ENCODE results near the gene KLHL7.

DNA sequence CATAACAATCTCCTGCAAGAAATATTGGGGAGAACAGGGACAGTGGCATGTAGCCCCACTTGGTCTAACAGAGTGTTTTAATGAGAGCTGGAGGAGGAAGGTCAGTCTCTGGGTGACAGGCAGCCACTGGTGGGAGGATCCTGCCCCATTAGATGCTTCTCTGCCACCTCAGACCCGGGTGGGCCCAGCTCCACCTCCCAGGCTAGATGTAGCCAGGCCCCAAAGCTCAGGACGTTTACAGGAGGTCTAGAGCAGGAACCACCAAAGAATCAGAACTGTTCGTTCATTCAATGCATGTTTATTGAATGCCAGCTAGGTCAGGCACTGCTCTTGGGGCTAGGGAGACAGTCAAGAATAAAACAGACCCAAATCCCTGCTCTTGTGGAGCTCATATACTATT, 112.6 kb downstream of the KLHL7 start:
- TF ChIP-seq, protein P1, sequence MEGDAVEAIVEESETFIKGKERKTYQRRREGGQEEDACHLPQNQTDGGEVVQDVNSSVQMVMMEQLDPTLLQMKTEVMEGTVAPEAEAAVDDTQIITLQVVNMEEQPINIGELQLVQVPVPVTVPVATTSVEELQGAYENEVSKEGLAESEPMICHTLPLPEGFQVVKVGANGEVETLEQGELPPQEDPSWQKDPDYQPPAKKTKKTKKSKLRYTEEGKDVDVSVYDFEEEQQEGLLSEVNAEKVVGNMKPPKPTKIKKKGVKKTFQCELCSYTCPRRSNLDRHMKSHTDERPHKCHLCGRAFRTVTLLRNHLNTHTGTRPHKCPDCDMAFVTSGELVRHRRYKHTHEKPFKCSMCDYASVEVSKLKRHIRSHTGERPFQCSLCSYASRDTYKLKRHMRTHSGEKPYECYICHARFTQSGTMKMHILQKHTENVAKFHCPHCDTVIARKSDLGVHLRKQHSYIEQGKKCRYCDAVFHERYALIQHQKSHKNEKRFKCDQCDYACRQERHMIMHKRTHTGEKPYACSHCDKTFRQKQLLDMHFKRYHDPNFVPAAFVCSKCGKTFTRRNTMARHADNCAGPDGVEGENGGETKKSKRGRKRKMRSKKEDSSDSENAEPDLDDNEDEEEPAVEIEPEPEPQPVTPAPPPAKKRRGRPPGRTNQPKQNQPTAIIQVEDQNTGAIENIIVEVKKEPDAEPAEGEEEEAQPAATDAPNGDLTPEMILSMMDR (conservative IDR thresholded peaks at IDR 0.05; ENCODE audit: low read length): no peak
- no peak for TF ChIP-seq EZH2phosphoT487 (IDR thresholded peaks at IDR 0.05; ENCODE audit: borderline replicate concordance)

Measured in Loucy (cell line).